GM06990 (cell line): ENCODE results near the gene ZNF536.
"Not testable (repeated sequence)": the region's sequence is repeated elsewhere in the genome, so short reads cannot be mapped to it uniquely, and the experiment has no call there.

Experiments
- DNase-seq: peaks from one replicate; pipeline ENCODE4 v3.0.0-alpha.2; 2011; ENCODE audit not compliant: insufficient read length; ENCODE audit errors: extremely low read depth
- H3K27me3 ChIP-seq: replicated peaks from 2 replicates; pipeline ENCODE4 v1.6.0; 2011; ENCODE audit warnings: low read length; ENCODE audit not compliant: control insufficient read depth, insufficient read depth
- H3K36me3 ChIP-seq: 2 replicates; pipeline ENCODE4 v1.5.1; 2011; ENCODE audit warnings: low read length; ENCODE audit not compliant: control insufficient read depth, insufficient read depth
- H3K4me3 ChIP-seq: replicated peaks from 2 replicates; pipeline ENCODE4 v1.5.1; 2011; ENCODE audit warnings: low read depth, mild to moderate bottlenecking, control low read depth, low read length
- CTCF ChIP-seq: IDR thresholded peaks from 2 replicates; pipeline ENCODE4 v1.5.1; 2011; ENCODE audit warnings: low read length, control low read depth, mild to moderate bottlenecking, inconsistent platforms; ENCODE audit not compliant: insufficient read depth, poor library complexity, severe bottlenecking

Gene ZNF536

GRCh38 chr19:30408734-30409301, 36.6 kb downstream of the ZNF536 start:
- no peaks in the 10 kb centered on the region for H3K36me3 ChIP-seq
- no peaks in the 10 kb centered on the region for H3K27me3 ChIP-seq

GRCh38 chr19:30411714-30412113, 39.5 kb downstream of the ZNF536 start:
- H3K4me3 ChIP-seq = no peak overlapping the region
- no peaks in the 10 kb centered on the region for H3K27me3 ChIP-seq
- DNase-seq = no peak
- H3K36me3 ChIP-seq = no peaks in the 10 kb centered on the region
- TF ChIP-seq CTCF = no peak

More at GRCh38 chr19:30408734-30409301, 36.6 kb downstream of the ZNF536 start:
- H3K4me3 ChIP-seq = no peak overlapping the region
- DNase-seq = no peak
- no peak for TF ChIP-seq CTCF

- no peak for DNase-seq
- no peak for TF ChIP-seq CTCF
- H3K27me3 ChIP-seq = no peaks in the 10 kb centered on the region
- no peak overlapping the region for H3K4me3 ChIP-seq
- no peaks in the 10 kb centered on the region for H3K36me3 ChIP-seq
These were observed 44.2 kb downstream of the ZNF536 start for GRCh38 chr19:30416375-30416774.

- DNase-seq, H3K36me3 ChIP-seq, H3K27me3 ChIP-seq, H3K4me3 ChIP-seq: not testable (repeated sequence)
These were observed 45.0 kb downstream of the ZNF536 start for GRCh38 chr19:30417166-30417565.

GRCh38 chr19:30419568-30420180, 47.5 kb downstream of the ZNF536 start:
- Histone ChIP-seq H3K4me3 (no peak overlapping the region), H3K27me3 (no peaks in the 10 kb centered on the region), H3K36me3 (no peaks in the 10 kb centered on the region)
- no peak for TF ChIP-seq CTCF
- no peak for DNase-seq

- H3K36me3 ChIP-seq = no peaks in the 10 kb centered on the region
- no peaks in the 10 kb centered on the region for H3K27me3 ChIP-seq
- TF ChIP-seq CTCF = no peak
- DNase-seq = no peak
- no peak overlapping the region for H3K4me3 ChIP-seq
These were observed 48.1 kb downstream of the ZNF536 start for GRCh38 chr19:30420316-30420715.
